ENCODE measurements around the gene PHF13.

- TF ChIP-seq EZH2 (IDR thresholded peaks at IDR 0.05; ENCODE audit: insufficient read depth, poor library complexity, severe bottlenecking) (no peak), EZH2phosphoT487 (IDR thresholded peaks at IDR 0.05; ENCODE audit: insufficient read depth, low read depth) (no peak)
Measured at GRCh38 chr1:6668503-6668902, 55.0 kb downstream of the PHF13 start.
